SK-N-DZ (cell line): Measurements from ENCODE around the gene HIGD1A.

ENCODE experiments used
- DNase-seq: peaks from one replicate; pipeline ENCODE4 v3.0.0-alpha.2; 2015; ENCODE audit warnings: low spot score

Gene HIGD1A

GRCh38 chr3:42756681-42757213 lies 47.5 kb downstream of the HIGD1A start:
- DNase-seq = no peak

DNA sequence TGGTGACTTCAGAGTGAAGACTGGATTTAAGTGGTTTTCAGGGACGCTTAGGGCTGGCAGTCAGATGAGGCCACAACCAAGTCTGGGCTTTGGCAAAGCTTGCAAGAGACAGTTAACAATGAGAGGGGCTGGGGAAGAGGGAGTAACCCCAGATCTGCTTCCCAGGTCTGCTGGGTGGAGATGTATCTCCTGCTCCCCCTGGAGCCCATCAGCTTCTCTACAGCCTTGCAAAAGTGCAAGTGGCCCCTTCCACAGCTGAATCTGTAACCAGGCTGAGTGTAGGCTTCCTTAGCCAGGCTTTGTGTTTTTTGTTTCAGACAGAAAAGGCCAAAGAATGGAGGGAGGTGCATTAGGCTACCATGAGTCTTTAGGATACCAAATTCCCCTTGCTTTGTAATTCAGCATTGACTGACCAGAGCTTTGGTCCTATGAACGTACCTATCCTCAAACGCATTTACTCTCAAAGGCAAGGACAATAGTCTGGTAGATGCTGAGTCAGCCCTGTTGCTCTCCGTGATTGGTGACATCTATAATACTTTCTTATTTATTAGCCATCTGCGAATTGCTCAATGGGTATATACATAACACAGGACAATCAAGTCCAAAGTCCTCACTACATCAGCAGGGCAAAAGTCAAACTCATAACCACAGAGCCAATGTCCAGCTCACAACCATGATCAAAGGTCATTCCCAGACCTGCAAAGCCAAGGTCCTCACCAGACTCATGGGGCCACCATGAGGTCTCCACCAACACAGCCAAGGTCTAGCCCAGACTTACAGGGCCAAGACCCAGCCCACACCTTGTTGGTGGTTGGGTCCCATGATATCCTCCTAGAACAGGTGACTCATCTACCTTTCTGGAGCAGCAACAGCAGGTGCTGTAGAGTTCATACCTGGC lies 48.4 kb downstream of the HIGD1A start:
- DNase-seq = peak; percentile 11

- DNase-seq = no peak
Measured at GRCh38 chr3:42753757-42754156, 50.5 kb downstream of the HIGD1A start.

DNA sequence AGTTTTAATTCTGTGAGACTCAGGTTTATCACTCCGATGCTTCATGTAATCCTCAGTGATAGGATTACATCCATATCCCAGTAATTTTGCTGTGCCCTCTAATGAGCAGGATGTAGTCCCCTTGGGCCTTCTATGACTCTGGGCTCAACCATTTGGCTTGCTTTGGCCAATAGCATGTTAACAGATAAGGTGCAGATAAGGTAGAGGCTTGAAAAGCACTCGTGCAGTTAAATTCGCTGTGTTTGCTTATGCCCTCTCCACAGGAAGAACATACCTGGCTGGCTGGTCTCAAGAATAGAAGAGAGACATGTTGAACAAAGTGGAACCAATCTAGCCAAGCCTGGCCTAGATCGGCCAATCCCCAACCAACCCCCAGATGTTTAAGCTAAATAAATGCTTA lies 51.3 kb downstream of the HIGD1A start:
- DNase-seq = no peak

GRCh38 chr3:42752441-42752840 lies 51.8 kb downstream of the HIGD1A start:
- DNase-seq = no peak

DNA sequence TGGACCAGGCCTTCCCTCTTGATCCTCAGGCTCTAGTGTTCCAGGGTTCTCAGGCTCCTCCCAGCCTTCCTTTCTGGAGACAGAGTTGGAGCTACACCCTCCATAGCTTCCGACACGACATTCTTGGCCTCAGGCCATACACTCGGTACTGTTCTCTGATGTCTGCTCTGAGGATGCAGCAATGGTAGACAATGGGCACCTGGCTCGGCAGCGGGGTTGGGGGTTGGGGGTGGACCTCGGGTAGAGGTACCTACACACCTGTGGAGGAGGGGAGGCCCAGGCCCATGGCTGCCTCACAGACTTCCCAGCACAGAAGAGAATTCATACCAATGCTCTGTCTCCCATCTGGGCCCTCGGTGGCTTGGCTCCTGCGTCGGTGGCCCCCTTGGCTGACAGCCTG lies 52.7 kb downstream of the HIGD1A start:
- no peak for DNase-seq

DNA sequence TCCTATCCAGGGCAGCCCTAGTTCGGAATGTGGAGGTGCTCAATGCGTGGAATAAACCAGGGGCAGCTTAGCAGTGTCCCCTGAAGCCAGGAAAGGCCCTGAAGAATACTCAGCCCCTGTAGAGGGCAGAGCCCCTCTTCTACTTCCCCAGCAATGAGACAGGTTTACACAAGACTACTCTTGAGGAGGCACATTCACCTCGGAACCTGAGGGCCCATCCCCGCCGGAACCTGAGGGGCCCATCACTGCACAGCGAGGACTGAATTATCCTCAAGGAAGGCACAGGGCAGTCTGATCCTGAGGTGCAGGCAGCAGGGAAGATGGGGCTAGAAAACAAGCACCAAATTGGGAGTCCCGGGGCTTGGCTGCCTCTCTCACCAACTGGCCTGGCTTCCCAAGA lies 53.5 kb downstream of the HIGD1A start:
- DNase-seq = no peak

GRCh38 chr3:42749753-42750231 lies 54.5 kb downstream of the HIGD1A start:
- DNase-seq = peak; percentile 6

DNA sequence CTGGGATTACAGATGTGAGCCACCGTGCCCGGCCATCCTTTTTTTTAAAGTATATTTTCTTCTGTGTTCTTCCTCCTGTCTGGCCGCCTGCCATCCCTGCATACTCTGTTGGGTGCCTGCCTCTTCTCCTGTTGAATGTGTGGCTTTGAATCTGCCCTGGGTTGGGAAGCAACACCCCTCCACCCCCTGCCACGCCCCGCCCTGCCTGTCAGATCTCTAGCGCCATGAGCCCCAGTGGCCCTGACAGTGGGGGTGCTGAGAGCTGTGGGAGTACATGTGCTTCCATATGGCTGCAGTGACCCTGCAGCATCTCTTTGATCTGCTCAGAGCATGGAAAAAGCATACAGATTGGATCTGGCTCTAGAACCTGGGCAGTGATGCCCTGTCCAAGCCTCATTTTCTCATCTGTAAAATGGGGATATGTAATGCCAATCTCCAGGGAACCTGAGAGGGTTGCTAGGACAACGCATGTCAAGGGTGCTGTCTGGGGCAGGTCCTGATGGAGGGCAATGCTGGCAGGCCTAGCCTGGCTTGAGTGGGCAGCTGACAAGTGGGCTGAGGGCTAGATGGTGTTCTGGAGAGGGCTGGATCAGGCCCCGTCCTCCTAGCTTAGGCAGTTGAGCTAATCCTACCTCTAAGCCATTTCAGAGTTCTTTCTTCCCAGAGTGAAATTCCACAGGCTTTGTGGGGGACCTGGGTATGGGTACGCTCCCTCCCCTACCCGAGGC lies 55.1 kb downstream of the HIGD1A start:
- DNase-seq = no peak

DNA sequence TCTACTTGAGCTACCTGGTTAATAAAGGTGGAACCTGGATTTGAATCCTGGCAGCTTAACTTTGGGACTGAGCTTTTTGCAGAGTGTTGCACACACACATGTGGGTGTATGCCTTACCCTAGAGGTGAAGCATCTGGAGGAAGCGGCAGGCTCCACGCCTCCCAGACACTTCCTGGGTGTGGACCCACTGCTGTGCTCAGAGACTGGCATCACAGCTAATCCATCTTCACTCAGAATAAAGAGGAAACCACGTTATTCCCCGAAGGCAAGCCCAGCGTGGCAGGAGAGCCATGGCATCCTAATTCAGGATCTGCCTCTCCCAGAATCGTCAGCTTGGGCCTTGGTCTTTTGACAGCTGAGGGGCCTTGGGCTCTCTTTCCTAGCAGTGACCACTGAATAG lies 56.7 kb downstream of the HIGD1A start:
- DNase-seq = no peak

DNA sequence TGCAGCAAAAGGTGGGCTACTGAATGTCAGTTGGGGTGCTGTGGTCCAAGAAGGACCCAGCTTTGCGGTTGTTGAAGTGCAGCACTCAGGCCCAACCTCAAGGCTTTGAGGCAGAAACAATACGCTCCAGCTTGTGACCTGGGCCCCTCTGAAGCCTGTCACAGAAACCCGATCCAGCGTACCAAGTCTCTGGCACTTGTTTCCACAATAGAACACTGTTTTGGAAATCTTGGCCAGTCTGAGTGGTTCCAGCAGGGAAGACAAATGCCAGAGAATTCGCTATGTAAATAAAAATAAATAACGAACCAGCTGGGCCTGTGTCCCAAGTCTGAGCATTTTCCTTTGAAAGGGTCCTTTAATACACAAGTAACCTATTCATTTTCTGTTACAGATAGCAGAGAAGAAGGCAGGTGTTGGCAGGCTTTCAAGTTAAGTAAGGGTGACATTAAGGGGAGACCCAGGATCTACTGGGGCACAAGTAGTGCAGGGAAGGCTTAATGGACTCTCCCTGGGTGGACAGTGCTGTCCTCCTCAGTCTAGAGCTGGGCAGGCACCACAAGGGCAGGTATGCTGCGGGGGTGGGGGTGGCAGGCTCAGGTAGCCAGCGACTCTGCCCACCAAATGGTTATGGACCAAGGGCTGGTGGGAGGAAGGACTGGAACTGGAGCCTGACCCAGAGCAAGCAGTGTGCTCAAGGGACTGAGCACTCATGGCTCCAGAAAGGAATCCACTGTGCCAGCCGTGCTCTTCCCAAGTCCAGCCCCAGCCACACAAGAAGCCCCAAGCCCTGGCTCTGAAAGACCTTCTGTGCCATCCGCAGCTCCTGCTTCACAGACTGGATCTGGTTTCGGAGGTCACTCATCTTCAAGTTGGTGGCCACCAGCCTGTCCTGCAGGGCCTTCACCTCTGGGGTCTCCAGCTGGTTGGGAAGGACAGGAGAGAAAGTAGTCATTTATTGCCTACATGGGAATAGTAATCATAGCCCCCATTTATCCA lies 57.5 kb downstream of the HIGD1A start:
- DNase-seq = no peak

DNA sequence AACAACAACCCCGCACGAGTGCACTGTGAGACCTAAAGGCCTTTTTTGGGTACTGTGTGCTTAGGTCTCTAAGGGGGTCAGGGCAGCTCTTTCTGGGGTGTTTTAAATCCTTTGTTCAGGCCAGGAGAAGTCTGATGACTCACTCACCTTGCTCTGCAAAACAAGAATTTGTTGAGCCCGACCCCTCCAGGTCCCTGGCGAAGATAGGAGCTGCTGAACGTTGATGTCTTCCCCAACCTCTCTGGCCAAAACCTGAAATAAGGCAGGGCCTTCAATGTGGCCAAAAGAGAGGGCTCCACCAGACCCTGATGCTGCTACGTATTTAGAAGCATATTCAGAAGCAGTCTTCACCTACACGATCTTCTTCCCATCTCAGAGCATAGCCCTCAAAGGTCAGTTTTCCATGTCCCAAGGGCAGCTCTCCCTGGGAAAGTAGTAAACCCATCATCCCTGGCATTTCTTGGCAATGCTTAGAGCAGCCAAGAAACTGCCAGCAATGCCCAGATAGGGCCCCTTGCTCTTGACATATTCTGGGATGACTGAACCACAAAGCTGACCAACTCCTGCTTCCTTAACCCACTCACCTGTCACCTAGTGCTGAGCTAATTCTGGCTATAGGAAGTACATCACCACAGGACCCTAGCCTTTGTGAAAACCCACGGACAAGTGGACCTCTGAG lies 58.4 kb downstream of the HIGD1A start:
- no peak for DNase-seq

DNA sequence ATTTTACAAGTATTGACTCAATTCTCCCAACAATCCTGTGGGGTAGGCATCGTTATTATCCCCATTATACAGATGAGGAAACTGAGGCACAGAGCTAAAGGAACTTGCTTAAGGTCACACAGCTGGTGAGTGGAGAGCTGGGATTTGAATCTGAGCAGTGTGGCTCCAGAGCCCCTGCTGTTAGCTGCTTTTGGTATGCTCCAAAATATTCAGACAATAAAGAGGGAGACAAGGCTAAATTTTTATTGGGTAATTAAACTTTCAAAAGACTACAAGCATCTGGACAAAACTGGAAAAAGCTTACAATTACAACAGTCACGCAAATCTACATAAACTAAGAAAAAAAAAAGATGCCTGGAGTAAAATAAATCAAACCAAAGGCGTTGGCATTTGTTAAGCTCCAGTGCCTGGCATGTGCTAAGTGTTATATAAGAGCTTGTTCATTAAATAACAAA lies 59.0 kb downstream of the HIGD1A start:
- no peak for DNase-seq

DNA sequence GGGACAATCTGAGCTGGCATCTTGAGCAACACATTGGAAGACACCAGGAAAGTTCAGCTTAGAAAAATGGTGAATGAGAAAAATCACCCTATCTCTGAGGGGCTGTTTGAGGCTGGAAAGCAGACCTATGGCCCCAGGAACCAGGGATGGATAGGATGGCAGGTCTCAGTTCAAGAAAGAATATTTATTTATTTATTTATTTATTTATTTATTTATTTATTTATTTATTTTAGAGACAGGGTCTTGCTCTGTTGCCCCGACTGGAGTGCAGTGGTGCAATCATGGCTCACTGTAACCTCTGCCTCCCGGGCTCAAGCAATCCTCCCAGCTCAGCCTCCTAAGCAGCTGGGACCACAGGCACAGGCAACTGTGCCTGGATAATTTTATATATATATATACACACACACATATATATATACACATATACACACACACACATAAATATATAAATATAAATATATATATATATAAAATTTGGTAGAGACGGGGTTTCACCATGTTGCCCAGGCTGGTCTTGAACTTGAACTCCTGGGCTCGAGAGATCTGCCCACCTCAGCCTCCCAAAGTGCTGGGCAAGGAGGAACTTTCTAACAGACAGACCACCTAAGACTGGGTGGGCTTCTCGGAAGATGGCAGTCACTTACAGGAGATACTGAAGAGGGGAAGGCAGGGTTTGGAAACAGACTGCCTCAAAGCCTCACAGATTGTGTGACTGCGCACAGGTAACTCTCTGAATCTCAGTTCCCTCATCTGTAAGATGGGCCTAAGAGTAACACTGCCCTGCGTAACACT lies 60.9 kb downstream of the HIGD1A start:
- DNase-seq = no peak

- DNase-seq = no peak
Measured at GRCh38 chr3:42742688-42743087, 61.6 kb downstream of the HIGD1A start.

DNA sequence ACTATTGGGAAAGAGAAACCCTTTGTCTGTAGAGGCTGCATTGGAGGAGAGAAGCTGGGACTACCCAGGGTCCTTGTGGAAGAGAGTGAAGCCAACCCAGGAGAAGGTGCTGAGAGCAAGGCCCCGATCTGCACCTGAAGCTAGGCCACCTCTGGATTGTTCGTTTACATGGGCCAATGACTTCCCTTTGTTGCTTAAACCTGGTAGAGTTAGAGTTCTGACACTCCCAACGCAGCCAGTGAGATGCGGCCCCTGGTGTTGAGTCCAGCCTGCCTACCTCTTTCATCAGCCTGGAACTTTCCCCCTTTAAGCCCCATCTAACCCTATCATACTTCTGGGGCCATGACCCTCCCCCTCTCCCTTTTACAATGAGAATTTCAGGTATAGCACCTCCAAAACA lies 62.0 kb downstream of the HIGD1A start:
- DNase-seq = no peak

DNA sequence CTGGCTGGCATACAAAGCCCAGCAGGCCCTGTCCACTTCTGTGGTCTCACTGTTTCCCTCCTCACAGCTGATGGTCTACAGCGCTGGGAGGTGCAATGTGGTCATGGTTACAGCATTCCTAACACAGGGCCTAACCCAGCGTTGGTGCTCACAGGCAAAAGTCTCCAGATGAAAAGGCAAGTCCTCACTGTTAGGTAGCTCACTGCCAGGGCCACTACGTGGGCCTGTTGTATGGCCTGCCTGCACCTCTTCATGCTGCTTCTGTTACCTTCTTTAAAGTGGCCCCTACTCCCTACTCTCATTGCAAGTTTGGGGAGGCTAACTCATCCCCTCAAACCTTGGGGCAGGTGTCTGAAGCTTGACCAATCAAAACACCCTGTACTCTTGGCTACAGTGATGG lies 62.5 kb downstream of the HIGD1A start:
- no peak for DNase-seq

- no peak for DNase-seq
Measured at GRCh38 chr3:42739401-42740158, 64.7 kb downstream of the HIGD1A start.

- DNase-seq = no peak
Measured at GRCh38 chr3:42736531-42736930, 67.8 kb downstream of the HIGD1A start.
